NCI-H345 treated with DMSO at 0.1 percent for 48 hours (cell line): ENCODE results near the gene SMARCE1.

ENCODE experiments used
- DNase-seq: peaks from one replicate; lab custom pipeline; 2025; ENCODE audit not compliant: unreplicated experiment; lab: John Stamatoyannopoulos, UW

Gene SMARCE1

GRCh38 chr17:40647624-40648383 lies at the start of gene SMARCE1:
Gene SMARCE1 (minus strand): TSS chr17:40647818. CDS start chr17:40645802, 2,016 bp downstream.
- DNase-seq = peak; percentile 54

DNA sequence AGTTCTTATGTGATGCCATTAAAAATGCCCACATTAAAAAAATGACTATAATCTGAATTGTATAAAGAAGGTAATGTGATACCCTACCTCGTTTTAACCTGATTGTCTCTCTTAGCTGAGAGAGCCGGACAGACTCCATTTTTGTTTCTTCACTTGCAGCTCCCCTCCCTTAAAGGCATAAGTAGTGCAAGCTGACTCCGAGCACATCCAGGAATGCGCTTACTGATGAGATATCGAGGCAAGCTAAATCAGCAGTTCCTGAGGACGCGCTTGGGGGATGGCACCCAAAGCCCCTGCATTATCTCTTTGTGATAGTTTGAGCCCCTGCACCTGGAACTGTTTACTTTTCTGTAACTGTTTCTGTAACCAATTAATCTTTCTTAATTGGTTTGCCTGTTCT lies 49.7 kb upstream of the SMARCE1 start:
- no peak for DNase-seq

DNA sequence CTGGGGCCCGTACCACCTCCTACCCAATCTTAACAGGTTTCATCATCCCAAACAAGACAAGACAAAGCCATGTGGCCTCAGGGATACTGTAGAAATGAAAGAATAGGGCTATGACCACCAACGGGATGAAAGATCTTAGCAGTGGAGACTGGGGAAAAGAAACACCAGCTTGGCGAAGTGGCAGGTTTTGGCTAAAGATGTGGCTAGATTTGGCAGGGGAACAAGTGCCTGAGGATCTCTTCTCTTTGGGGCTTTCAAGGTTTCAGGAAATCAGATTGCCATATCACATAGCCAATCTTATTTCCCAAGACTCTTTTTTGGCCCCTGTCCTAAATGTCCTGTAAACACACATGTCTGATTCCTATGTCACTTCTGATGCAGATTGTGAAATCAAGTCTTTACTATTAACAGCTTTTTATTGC lies 49.0 kb upstream of the SMARCE1 start:
- no peak for DNase-seq

DNA sequence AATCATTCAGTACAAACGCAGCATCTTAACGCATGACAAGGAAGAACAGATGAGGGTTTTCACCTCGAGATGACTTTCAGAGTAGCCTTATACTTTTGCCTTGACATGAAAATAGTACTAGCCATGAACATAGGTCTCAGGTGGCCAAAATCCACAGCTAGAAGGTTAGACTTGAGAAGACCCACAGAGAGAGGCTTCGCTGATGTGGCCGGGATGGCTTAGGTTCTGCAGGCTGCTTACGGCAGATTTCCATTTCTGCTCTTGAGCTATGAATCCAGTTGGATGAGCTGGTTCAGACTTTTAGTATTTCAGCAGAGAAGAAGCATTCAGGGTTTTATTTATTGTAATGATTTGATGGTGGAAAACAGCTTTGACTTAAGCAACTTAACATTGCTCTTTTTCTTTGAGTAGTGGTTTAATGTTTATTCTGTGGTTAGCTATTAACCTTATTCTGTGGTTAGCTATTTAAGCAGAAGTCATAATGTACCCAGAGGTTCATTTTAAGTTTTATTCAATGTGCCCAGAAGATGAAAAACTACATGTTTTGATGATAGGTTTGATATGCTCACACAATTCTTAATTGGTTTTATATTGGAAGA lies 48.4 kb upstream of the SMARCE1 start:
- DNase-seq = no peak

GRCh38 chr17:40694584-40694983 lies 47.0 kb upstream of the SMARCE1 start:
- DNase-seq = no peak

DNA sequence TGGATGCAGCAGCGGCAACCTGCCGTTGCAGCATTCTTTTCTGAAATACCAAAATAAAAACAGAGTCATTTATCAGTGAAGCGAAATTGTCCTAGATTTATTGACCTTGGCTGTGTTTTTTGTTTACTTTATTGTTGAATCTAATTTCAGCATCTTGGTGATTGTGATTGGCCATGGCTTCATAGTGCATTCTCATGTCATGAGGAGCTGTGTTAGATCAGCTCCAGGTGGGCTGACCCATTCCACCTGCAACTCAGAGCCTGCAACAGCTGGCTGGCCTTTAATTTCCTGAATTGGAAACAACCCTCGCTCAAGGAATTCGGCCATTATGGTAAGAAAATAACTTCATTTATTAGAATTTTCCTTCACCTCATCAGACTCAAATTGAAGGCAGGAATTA lies 39.5 kb upstream of the SMARCE1 start:
- DNase-seq = no peak

GRCh38 chr17:40686192-40686591 lies 38.6 kb upstream of the SMARCE1 start:
- DNase-seq = no peak

GRCh38 chr17:40680998-40681397 lies 33.4 kb upstream of the SMARCE1 start:
- DNase-seq = no peak

- no peak for DNase-seq
Observed at GRCh38 chr17:40679523-40679907, 31.9 kb upstream of the SMARCE1 start.

DNA sequence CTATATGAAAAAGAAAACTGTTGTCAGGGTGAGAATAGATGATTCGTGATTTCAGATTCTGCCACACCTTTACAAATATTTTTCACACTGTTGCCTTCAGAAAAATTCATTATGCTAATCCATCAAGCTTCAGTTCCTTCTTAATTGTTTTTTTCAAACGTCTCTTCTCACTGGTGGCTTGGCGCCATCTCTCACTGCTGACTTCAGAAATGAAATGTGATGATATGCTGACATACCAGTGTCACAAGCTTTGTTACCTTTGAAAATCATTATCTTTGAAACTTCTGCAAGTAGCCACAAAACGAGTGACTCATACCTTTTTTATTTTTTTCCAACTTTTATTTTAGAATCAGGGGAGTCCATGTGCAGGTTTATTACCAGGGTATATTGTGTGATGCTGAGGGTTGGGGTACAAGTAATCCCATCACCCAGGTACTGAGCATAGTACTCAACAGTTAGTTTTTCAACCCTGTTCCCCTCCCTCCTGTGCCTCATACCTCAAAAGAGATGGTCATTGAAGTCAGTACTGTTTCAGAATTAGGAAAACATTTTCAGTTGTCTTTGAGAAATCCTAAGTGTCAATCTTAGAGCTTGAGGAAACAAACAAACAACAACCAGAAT lies 31.4 kb upstream of the SMARCE1 start:
- DNase-seq = no peak

DNA sequence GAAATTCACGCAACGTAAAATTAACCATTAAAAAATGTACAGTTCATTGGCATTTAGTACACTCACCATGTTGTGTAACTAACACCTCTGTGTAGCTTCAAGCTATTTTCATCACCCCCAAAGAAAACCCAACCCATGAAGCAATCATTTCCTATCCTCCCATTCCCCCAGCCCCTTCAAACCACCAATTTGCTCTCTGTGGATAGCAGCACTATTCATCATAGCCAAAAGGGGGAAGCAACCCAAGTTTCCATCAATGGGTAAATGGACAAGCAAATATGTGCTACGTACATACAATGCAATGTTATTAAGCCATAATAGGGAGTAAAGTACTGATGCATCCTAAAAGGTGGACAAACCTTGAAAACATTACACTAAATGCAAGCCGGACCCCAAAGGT lies 28.3 kb upstream of the SMARCE1 start:
- no peak for DNase-seq

DNA sequence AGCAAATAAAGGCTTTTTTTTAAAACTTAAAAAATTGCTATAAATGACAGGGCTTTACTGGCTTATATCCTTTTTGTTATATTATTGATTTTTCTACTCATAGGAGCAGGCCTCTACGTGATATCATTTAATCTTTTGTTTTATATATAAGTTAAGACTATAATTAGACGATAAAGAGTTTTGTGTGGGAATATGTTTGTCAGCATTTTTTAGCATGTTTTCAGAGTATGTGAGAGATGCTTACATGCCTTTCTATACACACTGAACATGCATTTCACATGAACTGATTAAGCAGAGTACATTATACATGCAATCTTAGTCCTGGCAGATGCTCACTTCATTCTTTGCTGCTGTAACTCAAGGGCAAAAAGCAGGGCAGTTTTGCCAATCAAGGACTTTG lies 25.0 kb upstream of the SMARCE1 start:
- DNase-seq = no peak

DNA sequence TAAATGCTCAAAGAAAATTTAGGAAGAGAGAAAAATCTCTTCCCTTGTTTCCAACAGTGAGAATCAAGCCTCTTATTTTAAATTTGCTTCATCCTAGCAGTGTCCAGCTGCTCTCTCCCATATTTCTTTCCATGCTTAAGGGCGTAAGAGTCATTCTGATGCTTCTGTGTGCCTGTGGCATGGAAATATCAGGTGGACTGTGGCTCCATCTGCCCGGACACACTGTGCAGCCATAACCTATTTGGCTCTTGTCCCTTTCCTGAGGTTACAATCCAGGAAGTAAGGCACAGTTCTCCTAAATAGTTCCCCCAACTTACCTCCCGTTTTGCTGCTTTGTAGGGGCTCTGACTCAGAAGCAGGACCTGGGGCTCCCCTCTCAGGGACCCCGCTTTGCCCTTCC lies 23.7 kb upstream of the SMARCE1 start:
- DNase-seq = no peak

- DNase-seq = no peak
Observed at GRCh38 chr17:40666331-40666730, 18.7 kb upstream of the SMARCE1 start.

- DNase-seq = no peak
Observed at GRCh38 chr17:40664582-40665333, 17.1 kb upstream of the SMARCE1 start, which contains the start of gene KRT222. Gene KRT222 (minus strand): TSS chr17:40665177. CDS start chr17:40665099, 78 bp downstream.

- no peak for DNase-seq
Observed at GRCh38 chr17:40663252-40663651, 15.6 kb upstream of the SMARCE1 start.

DNA sequence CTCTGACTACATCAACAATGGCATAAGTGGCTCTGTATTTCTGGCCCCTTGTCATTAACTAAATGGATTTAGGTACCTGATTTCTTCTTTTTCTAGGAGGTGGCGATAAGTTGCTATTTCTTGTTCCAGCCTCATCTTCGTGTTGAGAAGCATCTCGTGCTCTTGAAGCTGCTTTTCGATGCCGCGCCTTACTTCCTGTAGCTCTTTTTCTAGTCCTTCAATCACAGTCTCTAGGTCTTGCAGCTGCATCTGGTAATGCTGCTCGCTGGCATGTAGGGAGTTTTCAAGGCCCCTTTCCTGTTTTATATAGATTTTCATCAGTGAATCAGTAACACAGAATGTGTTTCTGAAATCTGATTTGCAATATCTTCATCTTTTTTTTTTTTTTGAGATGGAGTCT lies 12.3 kb upstream of the SMARCE1 start:
- DNase-seq = no peak

GRCh38 chr17:40658396-40658795 lies 10.8 kb upstream of the SMARCE1 start:
- DNase-seq = no peak

DNA sequence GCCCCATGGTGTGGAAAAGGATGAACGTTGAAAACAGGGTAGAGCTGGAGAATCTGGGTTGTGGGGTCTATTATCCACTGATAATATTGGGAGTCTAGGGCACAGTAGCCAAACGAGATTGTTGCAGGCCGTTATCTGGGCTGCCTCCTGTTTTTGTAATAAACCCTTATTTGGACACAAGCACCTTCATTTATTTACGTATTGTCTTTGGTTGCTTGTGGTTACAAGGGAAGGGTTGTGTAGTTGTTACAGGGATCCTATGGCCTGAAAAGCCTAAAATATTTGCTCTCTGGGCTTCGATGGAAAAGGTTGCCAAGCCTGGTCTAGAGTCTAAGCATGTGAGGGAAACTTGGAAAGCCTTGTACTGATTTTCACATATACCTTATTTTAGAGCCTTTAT lies 4.3 kb upstream of the SMARCE1 start:
- no peak for DNase-seq

DNA sequence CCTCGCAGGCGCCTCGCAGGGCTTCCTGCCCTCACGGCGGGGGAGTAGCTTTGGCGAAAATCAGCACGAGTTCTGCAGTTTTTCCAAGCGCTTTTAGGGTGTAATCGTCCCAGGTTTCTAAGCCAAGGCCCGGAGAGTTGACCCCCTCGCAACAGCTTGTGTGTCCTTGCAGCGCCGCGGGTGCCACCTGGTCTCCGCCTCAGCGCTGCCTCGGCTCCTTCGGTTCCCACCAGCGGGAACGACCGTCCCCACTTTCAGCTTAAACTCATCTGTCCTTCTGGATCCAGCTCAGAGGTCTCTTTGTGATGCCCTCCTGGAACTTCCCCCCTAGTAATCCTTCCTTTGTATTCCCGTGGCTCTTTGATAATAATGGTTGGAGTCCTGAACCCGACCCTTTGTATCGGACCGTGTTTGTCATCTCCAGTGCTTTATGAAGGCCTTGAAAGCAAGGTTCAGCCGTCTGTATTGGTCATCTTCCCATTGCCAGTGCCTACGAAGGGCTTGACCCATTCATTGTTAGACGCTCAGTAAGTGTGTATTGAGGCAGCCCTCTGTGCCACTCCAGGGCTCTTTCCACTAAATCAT lies 858 bp upstream of the SMARCE1 start:
- peak; percentile 33 for DNase-seq
